A673 (cell line): ENCODE measurements around the gene GPATCH3.

ENCODE experiments used
- EZH2 ChIP-seq: fragments of 200-600 bp; sonication (generic); IDR thresholded peaks from 2 replicates; pipeline ENCODE4 v1.6.1; 2017; ENCODE audit warnings: borderline replicate concordance, low read depth, mild to moderate bottlenecking, mixed read lengths, antibody characterized with exemption, low read length; ENCODE audit not compliant: poor library complexity, severe bottlenecking
- TF ChIP-seq, protein P1 (sequence below): fragments of 300-800, 200-600 bp; sonication (generic); conservative IDR thresholded peaks from 2 replicates; pipeline ENCODE4 v1.5.1; 2017; ENCODE audit warnings: low read depth, mild to moderate bottlenecking, antibody characterized with exemption, low read length, moderate library complexity, mixed read lengths

DNA sequence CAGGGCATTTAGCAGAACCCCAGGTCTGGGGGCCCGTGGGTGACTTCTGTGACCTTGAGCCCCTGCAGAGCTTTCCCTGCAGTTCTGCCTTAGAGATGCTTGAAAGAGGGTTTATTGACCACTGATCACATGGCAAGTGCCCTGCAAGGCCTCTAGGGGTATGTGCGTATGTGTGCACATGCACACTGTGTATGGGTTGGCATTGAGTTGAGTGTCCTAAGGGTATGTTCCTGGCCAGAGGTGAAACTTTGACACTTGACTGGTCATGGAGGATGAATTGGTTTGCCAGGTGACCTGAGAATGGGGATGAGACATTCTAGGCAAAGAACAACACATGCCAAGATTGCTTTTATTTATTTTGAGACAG is 38.4 kb upstream of the GPATCH3 start:
- TF ChIP-seq, protein P1, sequence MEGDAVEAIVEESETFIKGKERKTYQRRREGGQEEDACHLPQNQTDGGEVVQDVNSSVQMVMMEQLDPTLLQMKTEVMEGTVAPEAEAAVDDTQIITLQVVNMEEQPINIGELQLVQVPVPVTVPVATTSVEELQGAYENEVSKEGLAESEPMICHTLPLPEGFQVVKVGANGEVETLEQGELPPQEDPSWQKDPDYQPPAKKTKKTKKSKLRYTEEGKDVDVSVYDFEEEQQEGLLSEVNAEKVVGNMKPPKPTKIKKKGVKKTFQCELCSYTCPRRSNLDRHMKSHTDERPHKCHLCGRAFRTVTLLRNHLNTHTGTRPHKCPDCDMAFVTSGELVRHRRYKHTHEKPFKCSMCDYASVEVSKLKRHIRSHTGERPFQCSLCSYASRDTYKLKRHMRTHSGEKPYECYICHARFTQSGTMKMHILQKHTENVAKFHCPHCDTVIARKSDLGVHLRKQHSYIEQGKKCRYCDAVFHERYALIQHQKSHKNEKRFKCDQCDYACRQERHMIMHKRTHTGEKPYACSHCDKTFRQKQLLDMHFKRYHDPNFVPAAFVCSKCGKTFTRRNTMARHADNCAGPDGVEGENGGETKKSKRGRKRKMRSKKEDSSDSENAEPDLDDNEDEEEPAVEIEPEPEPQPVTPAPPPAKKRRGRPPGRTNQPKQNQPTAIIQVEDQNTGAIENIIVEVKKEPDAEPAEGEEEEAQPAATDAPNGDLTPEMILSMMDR: no peak
- no peak for TF ChIP-seq EZH2
